PC-3 (cell line): Measurements from ENCODE around the gene JKAMP. TPM values are rescaled to one million over a fixed set of nuclear protein-coding genes. Genes with fewer than 3 reads are reported as not detected.

Experiments used
- ATAC-seq: fragments of 200-7000 bp; cut with Tn5 transposase; 2 replicates; pipeline ENCODE4 v1.9.1; 2020; ENCODE audit warnings: mild to moderate bottlenecking, moderate library complexity
- Bru-seq: library from RNA; stranded (reverse); fragments of 400-500 nt; gene quantifications from one replicate; lab custom pipeline; 2021; lab: Mats Ljungman, UMichigan
- BruChase-seq, 2 experiments: library from RNA; stranded (reverse); fragments of 400-500 nt; gene quantifications; one replicate each; lab custom pipeline; 2021; lab: Mats Ljungman, UMichigan
- BruUV-seq: library from RNA; stranded (reverse); fragments of 400-500 nt; replicated peaks from 2 replicates; lab custom pipeline; 2021; lab: Mats Ljungman, UMichigan
- CTCF ChIA-PET: fragments of 300-600 bp; sonication (Branson Sonifier 250); formaldehyde crosslinking; loops from one replicate; lab custom pipeline; 2022; ENCODE audit warnings: antibody characterized with exemption; lab: Charles Lee
- POLR2A ChIA-PET: fragments of 300-600 bp; sonication (Branson Sonifier 250); formaldehyde crosslinking; loops from one replicate; lab custom pipeline; 2022; ENCODE audit warnings: antibody characterized with exemption; ENCODE audit not compliant: unreplicated experiment; lab: Charles Lee
- DNase-seq: peaks from one replicate; pipeline ENCODE4 v3.0.0-alpha.2; 2015
- H2AFZ ChIP-seq: fragments of 300-600 bp; sonication (generic); 2 replicates; pipeline ENCODE4 v1.6.0; 2016; ENCODE audit warnings: antibody characterized with exemption, low read length
- H3F3A ChIP-seq: fragments of 300-600 bp; sonication (generic); one replicate; pipeline ENCODE4 v1.6.0; 2017; ENCODE audit warnings: antibody characterized with exemption, low read length, control low read depth, mild to moderate bottlenecking; ENCODE audit not compliant: unreplicated experiment
- H3K27ac ChIP-seq: fragments of 300-600 bp; sonication (generic); 2 replicates; pipeline ENCODE4 v1.5.1; 2016; ENCODE audit warnings: mild to moderate bottlenecking, low read length
- H3K27me3 ChIP-seq: fragments of 300-600 bp; sonication (generic); 2 replicates; pipeline ENCODE4 v1.6.1; 2016; ENCODE audit warnings: low read length, mixed read lengths
- H3K36me3 ChIP-seq: fragments of 300-600 bp; sonication (generic); 2 replicates; pipeline ENCODE4 v1.6.1; 2016; ENCODE audit warnings: low read depth, mixed run types, low read length, mixed read lengths
- H3K4me1 ChIP-seq: fragments of 300-600 bp; sonication (generic); 2 replicates; pipeline ENCODE4 v1.5.1; 2016; ENCODE audit warnings: low read length; ENCODE audit not compliant: insufficient read depth
- H3K4me2 ChIP-seq: fragments of 300-600 bp; sonication (generic); 2 replicates; pipeline ENCODE4 v1.6.0; 2016; ENCODE audit warnings: low read length
- H3K4me3 ChIP-seq: fragments of 300-600 bp; sonication (generic); 2 replicates; pipeline ENCODE4 v1.5.1; 2016; ENCODE audit warnings: mild to moderate bottlenecking, low read length, mixed read lengths
- H3K79me2 ChIP-seq: fragments of 300-600 bp; sonication (generic); 2 replicates; pipeline ENCODE4 v1.6.1; 2017; ENCODE audit warnings: low read length, mixed read lengths
- H3K9ac ChIP-seq: fragments of 300-600 bp; sonication (generic); 2 replicates; pipeline ENCODE4 v1.6.0; 2016; ENCODE audit warnings: mild to moderate bottlenecking, low read length
- H3K9me2 ChIP-seq: fragments of 300-600 bp; sonication (generic); replicated peaks from 2 replicates; pipeline ENCODE4 v1.6.1; 2016; ENCODE audit warnings: mixed run types, low read length, mixed read lengths
- H3K9me3 ChIP-seq: fragments of 300-600 bp; sonication (generic); 2 replicates; pipeline ENCODE4 v1.6.1; 2016; ENCODE audit warnings: low read length, mixed read lengths
- H4K20me1 ChIP-seq: fragments of 300-600 bp; sonication (generic); 2 replicates; pipeline ENCODE4 v1.6.1; 2016; ENCODE audit warnings: low read length, mixed read lengths
- CTCF ChIP-seq: fragments of 300-600 bp; sonication (generic); conservative IDR thresholded peaks from 2 replicates; pipeline ENCODE4 v1.5.1; 2017; ENCODE audit warnings: antibody characterized with exemption, low read depth, mild to moderate bottlenecking, low read length
- EZH2 ChIP-seq: fragments of 300-600 bp; sonication (generic); IDR thresholded peaks from one replicate; pipeline ENCODE4 v1.6.1; 2017; ENCODE audit warnings: antibody characterized with exemption, mild to moderate bottlenecking, low read length; ENCODE audit not compliant: unreplicated experiment
- EZH2phosphoT487 ChIP-seq: fragments of 300-600 bp; sonication (generic); IDR thresholded peaks from 2 replicates; pipeline ENCODE4 v1.6.1; 2018; ENCODE audit warnings: mild to moderate bottlenecking, antibody characterized with exemption, low read length, borderline replicate concordance
- intact Hi-C: fragments of 100-400 bp; cut with micrococcal nuclease; formaldehyde crosslinking; loops from 2 replicates; pipeline ENCODE4 v1.9.0; 2023
- long read RNA-seq: library from polyadenylated mRNA; unstranded; transcript quantifications from one replicate; pipeline ENCODE4 v2.0.0, GENCODE V29; 2021; ENCODE audit not compliant: unreplicated experiment
- total RNA-seq: library from RNA; depleted of rRNA; stranded (reverse); fragments of >200 nt; gene quantifications from 2 replicates; pipeline ENCODE4 v1.2.3, GENCODE V29; 2014; rRNA removed

The JKAMP gene
- 130 and 147 TPM in 2 replicates for total RNA-seq
- Bru-seq, nascent RNA, result percentile 89 among the genes with signal in this experiment
- BruChase-seq, experiment 1, labeled RNA remaining after a 6-hour chase, result percentile 94 among the genes with signal in this experiment
- percentile 91 among the genes with signal in this experiment for BruChase-seq, experiment 2, labeled RNA remaining after a 2-hour chase
- long read RNA-seq, transcript JKAMP-207 (7 exons, 2,137 nt), result minor isoform, 5 of 322 reads
- long read RNA-seq, transcript JKAMP-201 (7 exons, 1,726 nt), result major isoform, 165 of 322 reads
- long read RNA-seq, transcript JKAMP-214 (6 exons, 2,302 nt), result minor isoform, 9 of 322 reads
- long read RNA-seq, transcript JKAMP-203 (7 exons, 1,636 nt), result minor isoform, 87 of 322 reads
- long read RNA-seq, partial matches to known transcripts, result 4 of 322 reads
- long read RNA-seq, other reads (novel, unspliced or antisense), result 41 of 322 reads

GRCh38 chr14:59483819-59484638 lies at the start of gene JKAMP, which contains the start of gene L3HYPDH:
JKAMP (plus strand) TSS chr14:59484517; CDS start chr14:59484590, 73 bp downstream.
L3HYPDH (minus strand) TSS chr14:59484408; CDS start chr14:59484316, 92 bp downstream.
- CTCF ChIA-PET, result interaction anchor here (0.5 to 1.5 kb wide), 8 partner anchors 19 to 738 kb away, joined by 3 to 24 read pairs (median 4); partner anchors contain the start of gene CCDC175
- BruUV-seq, result no TSS peak
- Histone ChIP-seq H3K9ac (peak within 1 kb of the TSS; percentile 88), H4K20me1 (peaks cover 18% of the 10 kb centered on the region), H3K27me3 (no peaks in the 10 kb centered on the region), H2AFZ (peak within 1 kb of the TSS; percentile 94), H3K79me2 (peaks cover 84% of the 10 kb centered on the region), H3K9me2 (no peaks in the 10 kb centered on the region), H3K4me1 (peaks cover 42% of the 10 kb centered on the region), H3K27ac (peak within 1 kb of the TSS; percentile 83), H3F3A (peaks cover 16% of the 10 kb centered on the region), H3K36me3 (peaks cover 30% of the 10 kb centered on the region; the same call in 1 of the 2 replicates), H3K9me3 (no peaks in the 10 kb centered on the region), H3K4me3 (peak within 1 kb of the TSS; percentile 79), H3K4me2 (peak within 1 kb of the TSS; percentile 79)
- intact Hi-C loops, result loop anchor here (2.0 to 10.0 kb wide), 4 partner anchors 125 to 1239 kb away; partner anchors contain the start of genes PPM1A and PSMA3
- peak; percentile 96 for TF ChIP-seq EZH2phosphoT487
- no peak for TF ChIP-seq EZH2
- peak; percentile 92 for TF ChIP-seq CTCF
- peak; percentile 100 for DNase-seq
- peak; percentile 75 for ATAC-seq
- POLR2A ChIA-PET, result interaction anchor here (0.5 to 1.0 kb wide), 10 partner anchors 13 to 1413 kb away, joined by 3 to 13 read pairs (median 3); partner anchors contain the start of gene DHRS7

GRCh38 chr14:59435101-59435500 lies 49.2 kb upstream of the JKAMP start:
- TF ChIP-seq EZH2phosphoT487, result no peak
- Histone ChIP-seq H3K9me2 (no peaks in the 10 kb centered on the region), H3K79me2 (no peaks in the 10 kb centered on the region), H3K27me3 (no peaks in the 10 kb centered on the region), H3K9ac (no peak overlapping the region), H4K20me1 (no peaks in the 10 kb centered on the region), H3K27ac (no peak overlapping the region), H3K4me1 (peaks cover 13% of the 10 kb centered on the region), H2AFZ (no peak overlapping the region), H3K9me3 (no peaks in the 10 kb centered on the region), H3K4me3 (no peak overlapping the region), H3F3A (no peaks in the 10 kb centered on the region), H3K36me3 (no peaks in the 10 kb centered on the region), H3K4me2 (no peak overlapping the region)
- intact Hi-C loops, result no loop called here
- ATAC-seq (no peak), DNase-seq (no peak)
- ChIA-PET CTCF (no interaction called here), POLR2A (no interaction called here)
- no TSS peak for BruUV-seq

GRCh38 chr14:59435987-59436386 lies 48.3 kb upstream of the JKAMP start:
- ChIA-PET CTCF (no interaction called here), POLR2A (no interaction called here)
- TF ChIP-seq CTCF (no peak), EZH2phosphoT487 (no peak), EZH2 (no peak)
- no peak overlapping the region for H3K4me3 ChIP-seq
- H4K20me1 ChIP-seq, result no peaks in the 10 kb centered on the region
- H3K9me2 ChIP-seq, result no peaks in the 10 kb centered on the region
- H3K79me2 ChIP-seq, result no peaks in the 10 kb centered on the region
- no peaks in the 10 kb centered on the region for H3K27me3 ChIP-seq
- H3K36me3 ChIP-seq, result no peaks in the 10 kb centered on the region
- H3F3A ChIP-seq, result no peaks in the 10 kb centered on the region
- no peaks in the 10 kb centered on the region for H3K9me3 ChIP-seq
- no peak for DNase-seq
- no peak overlapping the region for H3K4me2 ChIP-seq
- intact Hi-C loops, result no loop called here
- BruUV-seq, result no TSS peak
- H3K27ac ChIP-seq, result no peak overlapping the region
- no peak overlapping the region for H2AFZ ChIP-seq
- H3K9ac ChIP-seq, result no peak overlapping the region
- no peak for ATAC-seq
- H3K4me1 ChIP-seq, result peaks cover 13% of the 10 kb centered on the region
